ENCODE measurements around the gene SIPA1L3. TPM values are rescaled to one million over a fixed set of nuclear protein-coding genes. Genes with fewer than 3 reads are reported as not detected.

The SIPA1L3 gene
- total RNA-seq, 2 experiments from 2014 or later, result 15.5 to 17.7 TPM

- POLR2A ChIA-PET, result no interaction called here
- no peaks in the 10 kb centered on the region for H3K36me3 ChIP-seq (ENCODE audit: insufficient read depth, low read length)
- peaks cover 0 to 16% of the 10 kb centered on the region in 2 experiments for H3K9me3 ChIP-seq (ENCODE audit: control insufficient read depth in 1 of 2, insufficient read depth in 1 of 2, low read length in 2 of 2)
- H3K4me1 Mint-ChIP-seq (ENCODE audit: low read depth), result peaks cover 27% of the 10 kb centered on the region
- intact Hi-C loops (cut with DNase I, micrococcal nuclease), result loop anchor here in 1 of 2 experiments (5.0 kb wide), 1 partner anchor 320 kb away; the partner anchor contains the start of genes SIPA1L3 and WDR87
- no peaks in the 10 kb centered on the region for H3K36me3 Mint-ChIP-seq (ENCODE audit: low read depth)
- peaks cover 73 to 74% of the 10 kb centered on the region in 2 experiments for H3K27me3 ChIP-seq (ENCODE audit: control insufficient read depth in 1 of 2, insufficient read depth in 2 of 2, low read length in 2 of 2)
- no peak overlapping the region for H3K4me3 ChIP-seq (ENCODE audit: low read length)
- TF ChIP-seq CTCF (IDR thresholded peaks at IDR 0.05), result no peak
- H3K4me1 ChIP-seq (ENCODE audit: insufficient read depth, low read length), result peaks cover 33% of the 10 kb centered on the region
- DNase-seq (no peak), ATAC-seq (ENCODE audit: poor library complexity) (no peak)
- H3K27ac Mint-ChIP-seq, result no peak overlapping the region
- no peak overlapping the region for H3K27ac ChIP-seq (ENCODE audit: low read depth in 1 of 2, low read length in 2 of 2)
- peaks cover 84% of the 10 kb centered on the region for H3K27me3 Mint-ChIP-seq
- CTCF ChIA-PET, result interaction anchor here (0.9 to 1.2 kb wide), 3 partner anchors 147 to 325 kb away, joined by 3 to 4 read pairs (median 3); partner anchors contain the start of gene PSMD8
- H3K4me3 Mint-ChIP-seq, result no peak overlapping the region
- no peaks in the 10 kb centered on the region for H3K9me3 Mint-ChIP-seq
Observed at GRCh38 chr19:38227287-38228004, 320.4 kb downstream of the SIPA1L3 start.

GRCh38 chr19:38228005-38228377 is 321.0 kb downstream of the SIPA1L3 start:
- peaks cover 33% of the 10 kb centered on the region for H3K4me1 ChIP-seq (ENCODE audit: insufficient read depth, low read length)
- no peak for TF ChIP-seq CTCF (IDR thresholded peaks at IDR 0.05)
- intact Hi-C loops (cut with DNase I, micrococcal nuclease), result loop anchor here in 1 of 2 experiments (5.0 kb wide), 1 partner anchor 321 kb away; the partner anchor contains the start of genes SIPA1L3 and WDR87
- Mint-ChIP-seq H3K27me3 (peaks cover 85% of the 10 kb centered on the region), H3K4me3 (no peak overlapping the region), H3K27ac (no peak overlapping the region), H3K9me3 (no peaks in the 10 kb centered on the region), H3K36me3 (ENCODE audit: low read depth) (no peaks in the 10 kb centered on the region), H3K4me1 (ENCODE audit: low read depth) (peaks cover 25% of the 10 kb centered on the region)
- H3K9me3 ChIP-seq (ENCODE audit: control insufficient read depth in 1 of 2, insufficient read depth in 1 of 2, low read length in 2 of 2), result peaks cover 0 to 16% of the 10 kb centered on the region in 2 experiments
- CTCF ChIA-PET, result interaction anchor here (1.0 kb wide), 1 partner anchor 325 kb away, joined by 3 read pairs; no protein-coding TSS in a partner anchor
- H3K4me3 ChIP-seq (ENCODE audit: low read length), result no peak overlapping the region
- no peaks in the 10 kb centered on the region for H3K36me3 ChIP-seq (ENCODE audit: insufficient read depth, low read length)
- no peak for DNase-seq
- no peak for ATAC-seq (ENCODE audit: poor library complexity)
- H3K27ac ChIP-seq (ENCODE audit: low read depth in 1 of 2, low read length in 2 of 2), result no peak overlapping the region
- POLR2A ChIA-PET, result no interaction called here
- H3K27me3 ChIP-seq (ENCODE audit: control insufficient read depth in 1 of 2, insufficient read depth in 2 of 2, low read length in 2 of 2), result peaks cover 68 to 70% of the 10 kb centered on the region in 2 experiments

GRCh38 chr19:38228491-38229439 is 321.8 kb downstream of the SIPA1L3 start:
- Mint-ChIP-seq H3K27ac (no peak overlapping the region), H3K4me1 (ENCODE audit: low read depth) (peaks cover 18% of the 10 kb centered on the region), H3K9me3 (no peaks in the 10 kb centered on the region), H3K27me3 (peaks cover 81% of the 10 kb centered on the region), H3K36me3 (ENCODE audit: low read depth) (no peaks in the 10 kb centered on the region), H3K4me3 (peak overlapping the region; percentile 48)
- Histone ChIP-seq H3K9me3 (ENCODE audit: control insufficient read depth in 1 of 2, insufficient read depth in 1 of 2, low read length in 2 of 2) (peaks cover 0 to 16% of the 10 kb centered on the region in 2 experiments), H3K4me3 (ENCODE audit: low read length) (no peak overlapping the region), H3K36me3 (ENCODE audit: insufficient read depth, low read length) (no peaks in the 10 kb centered on the region), H3K27me3 (ENCODE audit: control insufficient read depth in 1 of 2, insufficient read depth in 2 of 2, low read length in 2 of 2) (peaks cover 61 to 62% of the 10 kb centered on the region in 2 experiments), H3K27ac (ENCODE audit: low read depth in 1 of 2, low read length in 2 of 2) (no peak overlapping the region), H3K4me1 (ENCODE audit: insufficient read depth, low read length) (peaks cover 30% of the 10 kb centered on the region)
- TF ChIP-seq CTCF (IDR thresholded peaks at IDR 0.05), result no peak
- intact Hi-C loops (cut with DNase I, micrococcal nuclease), result loop anchor here in 1 of 2 experiments (5.0 kb wide), 1 partner anchor 321 kb away; the partner anchor contains the start of genes SIPA1L3 and WDR87
- POLR2A ChIA-PET, result no interaction called here
- ATAC-seq (ENCODE audit: poor library complexity) (no peak), DNase-seq (no peak)
- CTCF ChIA-PET, result interaction anchor here (1.0 kb wide), 1 partner anchor 326 kb away, joined by 3 read pairs; no protein-coding TSS in a partner anchor
